Fibroblast of peridontal ligament (primary cell): ENCODE results near the gene CNR2.
"Not testable (repeated sequence)": the region's sequence is repeated elsewhere in the genome, so short reads cannot be mapped to it uniquely, and the experiment has no call there.

Experiments
- DNase-seq: peaks from one replicate; pipeline ENCODE4 v3.0.0-alpha.2; 2010; ENCODE audit errors: extremely low read depth

Gene CNR2

GRCh38 chr1:23885222-23885621 lies 27.9 kb downstream of the CNR2 start:
- no peak for DNase-seq

DNA sequence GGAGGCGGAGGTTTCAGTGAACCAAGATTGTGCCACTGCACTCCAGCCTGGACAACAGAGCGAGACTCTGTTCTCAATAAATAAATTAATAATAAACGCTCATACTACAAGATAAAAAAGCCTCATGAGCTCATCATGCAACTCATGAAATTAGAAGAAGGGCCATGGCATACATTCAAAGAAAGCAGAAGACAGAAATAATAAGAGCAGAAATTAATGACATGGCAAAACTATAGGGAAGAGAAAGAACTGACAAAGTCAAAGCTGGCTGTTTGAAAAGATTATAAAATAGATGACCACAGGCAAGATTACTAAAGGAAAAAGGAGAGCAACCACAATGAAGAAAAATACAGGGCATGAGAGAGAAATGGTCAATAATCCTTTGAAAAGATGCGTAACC lies 30.4 kb downstream of the CNR2 start:
- no peak for DNase-seq

DNA sequence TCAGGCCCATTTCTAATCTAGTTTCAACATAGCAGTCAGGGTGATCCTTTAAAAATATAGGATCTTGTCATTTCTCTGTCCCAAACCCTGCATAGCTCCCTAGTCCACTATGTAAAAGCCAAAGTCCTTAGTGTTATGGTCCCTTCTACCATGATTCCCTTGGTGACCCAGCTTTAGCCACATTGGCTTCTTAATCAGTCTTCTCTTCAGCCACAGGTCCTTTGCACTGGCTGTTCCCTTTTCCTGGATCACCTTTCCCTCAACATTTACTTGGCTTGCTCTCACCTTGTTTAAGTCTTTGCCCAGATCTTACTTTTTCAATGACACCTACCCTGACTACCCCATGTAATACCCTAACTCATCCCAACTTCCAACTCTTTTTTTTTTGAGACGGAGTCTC lies 33.4 kb downstream of the CNR2 start:
- no peak for DNase-seq

GRCh38 chr1:23878668-23879067 lies 34.5 kb downstream of the CNR2 start:
- DNase-seq, result no peak

DNA sequence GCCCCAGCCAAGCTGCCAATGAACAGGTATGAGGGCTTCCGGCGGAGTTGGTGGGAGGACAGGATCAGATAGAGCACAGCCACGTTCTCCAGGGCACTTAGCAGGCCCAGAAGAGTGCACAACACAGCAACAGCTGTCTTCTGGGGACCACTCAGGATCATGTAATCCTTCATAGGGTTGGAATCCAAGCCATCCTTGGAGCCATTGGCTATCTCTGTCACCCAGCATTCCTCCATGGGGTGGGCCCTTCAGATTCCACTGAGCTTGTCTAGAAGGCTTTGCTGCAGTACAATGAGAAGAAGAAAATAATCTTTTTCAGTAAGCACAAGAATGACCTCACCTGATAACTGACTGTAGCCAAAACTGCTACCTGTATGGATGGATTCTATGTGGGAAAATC lies 37.8 kb downstream of the CNR2 start:
- DNase-seq, result no peak

DNA sequence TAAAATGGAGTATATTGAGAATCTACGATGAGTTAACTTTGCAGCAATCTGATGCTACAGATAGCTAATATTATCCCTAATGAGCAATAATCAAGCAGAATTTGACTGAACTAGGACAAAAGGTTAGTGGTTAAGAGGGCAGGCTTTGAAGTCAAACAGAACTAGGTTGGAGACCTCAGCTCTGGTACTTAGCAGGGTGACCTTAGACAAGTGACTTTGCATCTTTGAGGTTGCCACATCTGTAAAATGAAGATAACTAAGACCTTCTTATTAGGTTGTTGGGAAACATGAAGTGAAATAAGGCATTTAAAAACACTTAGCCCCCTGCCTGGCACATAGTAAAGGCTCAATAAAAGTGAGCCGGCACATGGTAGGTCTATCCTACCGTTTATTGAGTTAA lies 40.7 kb downstream of the CNR2 start:
- no peak for DNase-seq

DNA sequence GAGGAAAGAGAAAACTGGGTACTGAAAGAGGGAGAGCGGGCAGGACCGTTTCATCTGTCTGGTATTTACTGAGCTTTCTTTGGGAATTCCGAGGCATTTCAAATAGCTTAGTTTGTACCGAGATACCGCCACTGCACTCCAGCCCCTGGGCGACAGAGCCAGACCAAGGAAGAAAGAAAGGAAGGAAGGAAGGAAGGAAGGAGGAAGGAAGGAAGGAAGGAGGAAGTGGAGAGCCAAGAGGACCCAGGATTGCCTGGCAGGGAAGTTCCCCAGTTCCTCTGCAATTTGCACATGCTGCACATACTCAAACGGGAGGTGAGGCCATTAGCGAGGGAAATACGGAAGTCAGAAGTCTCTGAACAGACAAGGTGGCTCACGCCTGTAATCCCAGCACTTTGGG lies 44.1 kb downstream of the CNR2 start:
- no peak for DNase-seq

DNA sequence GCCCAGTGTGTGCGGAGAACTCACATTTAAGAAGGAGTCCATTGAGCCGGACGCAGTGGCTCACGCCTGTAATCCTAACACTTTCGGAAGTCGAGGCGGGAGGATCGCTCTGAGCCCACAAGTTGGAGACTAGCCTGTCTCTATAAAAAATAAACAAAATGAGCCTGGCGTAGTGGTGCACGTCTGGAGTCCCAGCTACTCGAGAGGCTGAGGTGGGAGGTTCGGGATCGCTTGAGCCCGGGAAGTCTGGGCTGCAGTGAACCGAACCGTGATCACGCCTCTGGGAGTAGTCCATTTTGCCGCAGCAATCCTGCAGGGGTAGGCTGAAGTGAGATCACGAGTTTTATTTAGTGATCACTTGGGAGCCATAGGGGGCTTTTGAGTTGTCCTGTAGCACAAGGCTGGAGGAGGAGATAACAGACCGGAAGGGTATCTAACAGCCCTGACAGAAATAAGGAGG lies 44.6 kb downstream of the CNR2 start:
- no peak for DNase-seq

GRCh38 chr1:23867895-23868556 lies 45.1 kb downstream of the CNR2 start, which contains the start of gene FUCA1:
TSS of gene FUCA1 (minus strand) at chr1:23868290. CDS start at chr1:23868286, 4 bp downstream.
- peak; percentile 81 for DNase-seq

DNA sequence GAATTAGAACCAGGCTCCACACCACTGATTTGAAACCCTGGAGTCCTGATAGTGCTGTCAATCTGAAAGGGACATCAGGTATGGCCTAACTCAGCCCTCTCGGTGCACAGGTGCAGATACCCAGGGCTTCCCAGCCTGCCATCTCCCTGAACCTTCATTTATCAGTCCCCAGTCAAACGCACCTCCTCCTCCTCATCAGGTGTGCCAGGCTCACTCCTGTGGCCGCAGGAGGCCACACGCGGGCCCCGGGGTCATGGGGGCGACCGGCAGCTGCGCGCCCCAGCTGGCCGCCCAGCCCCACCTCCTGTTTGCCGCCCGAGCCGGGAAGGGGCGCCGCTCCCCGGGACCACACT lies 45.6 kb downstream of the CNR2 start:
- DNase-seq, result no peak

DNA sequence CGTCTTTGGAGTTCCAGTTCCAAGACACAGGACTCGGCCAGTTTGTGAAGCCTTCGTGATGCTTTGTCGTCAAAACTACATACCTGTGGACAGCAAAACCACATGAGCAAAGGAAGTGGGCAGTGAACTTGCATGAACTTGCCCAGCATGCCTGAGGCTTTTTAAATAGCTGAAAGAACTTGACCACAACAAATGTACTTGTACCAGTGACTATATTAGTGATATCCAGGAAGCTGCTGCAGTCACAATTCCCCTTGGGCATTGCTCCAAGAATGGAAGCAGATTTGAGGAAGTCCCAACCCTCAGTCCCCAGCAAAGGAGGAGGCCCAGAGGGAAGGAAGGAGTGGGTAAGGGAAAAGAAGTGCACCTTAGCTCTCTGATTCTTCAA lies 47.6 kb downstream of the CNR2 start:
- DNase-seq, result peak; percentile 42

DNA sequence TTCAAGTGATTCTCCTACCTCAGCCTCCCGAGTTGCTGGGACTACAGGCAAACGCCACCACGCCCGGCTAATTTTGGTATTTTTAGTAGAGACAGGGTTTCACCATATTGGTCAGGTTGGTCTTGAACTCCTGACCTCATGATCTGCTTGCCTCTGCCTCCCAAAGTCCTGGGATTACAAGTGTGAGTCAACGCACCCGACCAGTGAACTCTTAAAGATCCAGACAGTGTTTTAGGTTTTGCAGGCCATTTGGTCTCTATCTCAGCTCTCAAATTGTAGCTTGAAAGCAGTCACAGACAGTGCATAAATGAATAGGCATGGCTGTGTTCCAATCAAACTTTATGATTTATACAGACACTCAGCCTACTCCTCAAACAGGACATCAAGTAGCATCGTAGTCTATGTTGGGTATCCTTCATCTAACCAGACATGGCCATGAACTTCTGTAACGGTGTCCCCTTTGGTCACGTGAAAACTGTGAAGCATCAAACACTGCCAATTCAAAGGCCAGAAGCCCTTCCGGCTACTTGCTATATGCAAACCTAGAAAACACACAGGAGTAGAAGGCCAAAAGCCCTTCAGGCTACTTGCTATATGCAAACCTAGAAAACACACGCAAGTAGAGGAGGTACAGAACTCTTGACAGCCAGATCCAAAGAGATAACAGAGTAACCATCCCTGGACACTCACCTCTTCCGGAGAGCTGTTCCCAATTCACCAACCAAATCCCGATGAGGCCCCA lies 48.2 kb downstream of the CNR2 start:
- DNase-seq, result no peak

GRCh38 chr1:23862640-23863039 lies 50.5 kb downstream of the CNR2 start:
- DNase-seq, result no peak

GRCh38 chr1:23854568-23854967 lies 58.6 kb downstream of the CNR2 start:
- peak; percentile 8 for DNase-seq

DNA sequence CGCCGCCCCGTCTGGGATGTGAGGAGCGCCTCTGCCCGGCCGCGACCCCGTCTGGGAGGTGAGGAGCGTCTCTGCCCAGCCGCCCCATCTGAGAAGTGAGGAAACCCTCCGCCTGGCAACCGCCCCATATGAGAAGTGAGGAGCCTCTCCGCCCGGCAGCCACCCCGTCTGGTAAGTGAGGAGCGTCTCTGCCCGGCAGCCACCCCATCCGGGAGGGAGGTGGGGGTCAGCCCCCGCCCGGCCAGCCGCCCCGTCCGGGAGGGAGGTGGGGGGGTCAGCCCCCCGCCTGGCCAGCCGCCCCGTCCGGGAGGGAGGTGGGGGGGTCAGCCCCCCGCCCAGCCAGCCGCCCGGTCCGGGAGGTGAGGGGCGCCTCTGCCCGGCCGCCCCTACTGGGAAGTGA lies 60.0 kb downstream of the CNR2 start:
- not testable (repeated sequence) for DNase-seq

DNA sequence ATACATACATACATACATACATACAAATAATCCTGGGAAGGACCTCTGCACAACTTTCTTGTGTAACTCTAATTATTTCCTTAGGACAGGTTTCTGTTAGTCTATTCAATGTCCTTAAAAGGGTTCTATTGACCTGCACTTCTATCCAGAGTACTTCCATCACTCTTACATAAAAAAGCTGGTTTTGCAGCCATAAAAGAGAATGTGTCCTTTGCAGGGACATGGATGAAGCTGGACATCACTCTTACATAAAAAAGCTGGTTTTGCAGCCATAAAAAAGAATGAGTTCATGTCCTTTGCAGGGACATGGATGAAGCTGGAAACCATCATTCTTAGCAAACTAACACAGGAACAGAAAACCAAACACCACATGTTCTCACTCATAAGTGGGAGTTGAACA lies 61.8 kb downstream of the CNR2 start:
- not testable (repeated sequence) for DNase-seq

DNA sequence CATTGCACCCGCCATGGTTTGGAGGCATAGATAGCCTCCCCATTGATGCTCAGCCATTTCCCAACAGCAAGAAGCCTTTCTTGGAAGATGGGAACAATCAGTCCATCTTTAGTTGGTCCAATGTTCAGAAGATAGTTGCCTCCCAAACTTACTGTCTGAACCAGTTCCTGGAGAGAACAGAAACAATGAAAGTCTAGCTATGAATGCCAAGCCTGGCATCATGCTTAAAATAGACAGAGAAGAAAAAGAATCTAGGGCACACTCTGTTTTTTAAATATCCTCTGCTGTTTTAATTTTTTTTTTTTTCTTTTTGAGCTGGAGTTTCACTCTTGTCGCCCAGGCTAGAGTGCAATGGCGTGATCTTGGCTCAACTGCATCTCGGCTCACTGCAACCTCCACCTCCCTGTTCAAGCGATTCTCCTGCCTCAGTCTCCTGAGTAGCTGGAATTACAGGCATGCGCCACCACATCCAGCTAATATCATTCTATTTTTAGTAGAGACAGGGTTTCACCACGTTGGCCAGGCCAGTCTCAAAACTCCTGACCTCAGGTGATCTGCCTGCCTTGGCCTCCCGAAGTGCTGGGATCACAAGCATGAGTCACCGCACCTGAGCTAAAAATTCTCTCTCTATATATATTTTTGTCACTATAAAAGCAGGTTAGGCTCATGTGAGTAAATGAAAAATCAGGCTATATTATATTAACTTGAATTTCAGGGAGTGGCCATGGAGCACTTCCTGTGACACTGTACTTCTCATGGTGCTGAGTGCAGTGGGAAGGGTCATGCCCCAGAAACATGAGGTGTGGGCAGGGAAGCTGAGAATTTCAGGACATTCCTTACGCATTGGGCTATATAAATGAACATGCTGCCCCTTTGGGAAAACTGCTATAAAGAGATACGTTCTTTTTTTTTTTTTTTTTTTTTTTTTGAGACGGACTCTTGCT lies 64.2 kb downstream of the CNR2 start:
- no peak for DNase-seq

DNA sequence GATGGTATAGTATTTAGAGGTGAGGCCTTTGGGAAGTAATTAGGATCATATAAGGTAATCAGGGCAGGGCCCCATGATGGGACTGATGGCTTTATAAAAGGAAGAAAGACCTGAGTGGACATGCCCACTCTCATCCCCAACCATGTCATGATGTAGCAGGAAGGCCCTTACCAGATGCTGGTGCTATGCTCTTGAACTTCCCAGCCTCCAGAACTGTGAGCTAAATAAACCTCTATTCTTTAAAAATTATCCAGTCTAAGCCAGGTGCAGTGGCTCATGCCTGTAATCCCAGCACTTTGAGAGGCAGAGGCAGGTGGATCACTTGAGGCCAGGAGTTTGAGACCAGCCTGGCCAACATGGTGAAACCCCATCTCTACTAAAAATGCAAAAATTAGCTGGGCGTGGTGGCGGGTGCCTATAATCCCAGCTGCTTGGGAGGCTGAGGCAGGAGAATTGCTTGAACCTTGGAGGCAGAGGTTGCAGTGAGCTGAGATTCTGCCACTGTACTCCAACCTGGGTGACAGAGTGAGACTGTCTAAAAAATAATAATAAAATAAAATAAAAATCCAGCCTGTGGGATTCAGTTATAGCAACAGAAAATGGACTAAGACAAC lies 65.6 kb downstream of the CNR2 start:
- not testable (repeated sequence) for DNase-seq

DNA sequence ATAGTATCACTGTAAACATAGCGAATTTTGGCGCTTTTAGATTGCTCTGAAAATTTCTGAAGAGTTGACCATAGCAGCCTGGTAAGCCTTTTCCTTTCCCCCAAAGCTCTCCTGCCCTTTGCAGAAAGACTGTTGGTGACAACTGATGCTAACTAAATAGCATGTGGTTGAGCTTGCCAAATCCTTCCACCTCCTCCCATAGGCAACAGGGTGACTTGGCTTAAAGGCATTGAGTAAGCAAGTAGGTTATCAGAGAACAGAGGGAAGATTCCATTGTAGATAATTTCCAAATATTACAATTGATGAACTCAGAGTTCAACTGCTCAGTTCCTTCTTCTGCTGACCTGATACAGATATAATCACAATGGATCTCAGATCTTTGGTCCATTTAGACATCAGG lies 68.0 kb downstream of the CNR2 start:
- DNase-seq, result no peak

DNA sequence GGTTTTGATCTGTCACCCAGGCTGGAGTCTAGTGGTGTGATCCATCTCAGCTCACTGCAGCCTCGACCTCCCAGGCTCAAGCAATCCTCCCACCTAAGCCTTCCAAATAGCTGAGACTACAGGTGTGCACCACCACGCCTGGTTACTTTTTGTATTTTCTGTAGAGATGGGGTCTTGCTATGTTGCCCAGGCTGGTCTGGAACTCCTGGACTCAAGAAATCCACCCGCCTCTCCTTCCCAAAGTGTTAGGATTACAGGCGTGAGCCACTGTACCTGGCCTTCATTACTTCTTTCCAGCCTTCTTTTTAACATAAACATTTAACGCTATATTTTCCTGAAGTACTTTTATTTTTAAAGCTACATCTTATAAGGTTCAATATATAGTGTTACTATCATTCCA lies 69.5 kb downstream of the CNR2 start:
- DNase-seq, result no peak

- DNase-seq, result peak; percentile 17
Measured at GRCh38 chr1:23838401-23838866, 74.7 kb downstream of the CNR2 start.

DNA sequence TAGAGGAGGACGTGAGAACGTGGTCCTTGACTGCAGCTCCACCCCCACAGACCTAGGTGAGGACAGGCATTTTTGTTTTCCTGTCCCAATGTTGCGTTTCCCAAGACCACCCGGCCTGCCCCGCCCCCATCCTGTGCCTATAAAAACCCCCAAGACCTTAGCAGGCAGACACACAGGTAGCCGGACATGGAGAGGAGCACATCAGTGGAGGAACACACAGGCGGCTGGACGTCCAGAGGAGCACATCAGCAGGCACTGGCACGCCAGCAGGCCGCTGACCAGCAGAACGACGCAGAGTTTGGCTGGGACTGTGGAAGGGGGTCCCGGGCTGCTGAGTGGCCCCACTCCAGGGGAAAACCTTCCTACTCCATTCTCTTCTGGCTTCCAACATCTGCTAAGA lies 75.3 kb downstream of the CNR2 start:
- no peak for DNase-seq
